Activated B cell treated with CpG ODN at 0.5 μM for 24 hours (primary cell): Measurements from ENCODE around the gene TMA7B. TPM values are rescaled to one million over a fixed set of nuclear protein-coding genes. Genes with fewer than 3 reads are reported as not detected.

Source experiments
- ATAC-seq: fragments of 200-7000 bp; cut with Tn5 transposase; one replicate; pipeline ENCODE4 v1.10.0; 2021; ENCODE audit warnings: low read depth, mild to moderate bottlenecking, moderate library complexity
- CTCF ChIA-PET: fragments of 350-600 bp; sonication (Branson Sonifier 250); formaldehyde crosslinking; loops from one replicate; lab custom pipeline; 2021; ENCODE audit warnings: antibody characterized with exemption; lab: Charles Lee
- POLR2A ChIA-PET: fragments of 350-600 bp; sonication (Branson Sonifier 250); formaldehyde crosslinking; loops from one replicate; lab custom pipeline; 2021; ENCODE audit warnings: antibody characterized with exemption; lab: Charles Lee
- DNase-seq: peaks from one replicate; pipeline ENCODE4 v3.0.0; 2022
- H3K27ac Mint-ChIP-seq: one replicate; pipeline ENCODE4 v1.8.0; 2020; ENCODE audit warnings: mixed read lengths
- H3K27me3 Mint-ChIP-seq: one replicate; pipeline ENCODE4 v1.8.0; 2021; ENCODE audit warnings: mixed read lengths
- H3K36me3 Mint-ChIP-seq: one replicate; pipeline ENCODE4 v1.8.0; 2021; ENCODE audit warnings: low read depth, mixed read lengths
- H3K4me1 Mint-ChIP-seq: one replicate; pipeline ENCODE4 v1.8.0; 2021; ENCODE audit warnings: mixed read lengths
- H3K4me3 Mint-ChIP-seq: one replicate; pipeline ENCODE4 v1.8.0; 2020; ENCODE audit warnings: mild to moderate bottlenecking, mixed read lengths
- H3K9me3 Mint-ChIP-seq: one replicate; pipeline ENCODE4 v1.8.0; 2020; ENCODE audit warnings: mixed read lengths
- CTCF ChIP-seq: fragments of 200-600 bp; IDR thresholded peaks from one replicate; pipeline ENCODE4 v1.8.0; 2022; ENCODE audit warnings: antibody characterized with exemption, mild to moderate bottlenecking
- intact Hi-C: fragments of 100-400 bp; cut with micrococcal nuclease; formaldehyde crosslinking; loops from one replicate; pipeline ENCODE4 v1.15.1; 2024
- total RNA-seq: library from RNA; stranded (reverse); gene quantifications from 2 replicates; pipeline ENCODE4 v1.2.3, GENCODE V29; 2022

TMA7B gene
- total RNA-seq, 1 donor from 2014 or later, result 0.58 TPM

- no peaks in the 10 kb centered on the region for H3K9me3 Mint-ChIP-seq
- H3K36me3 Mint-ChIP-seq, result peaks cover 9% of the 10 kb centered on the region
- intact Hi-C loops, result no loop called here
- ATAC-seq (no peak), DNase-seq (no peak)
- peaks cover 27% of the 10 kb centered on the region for H3K4me1 Mint-ChIP-seq
- no peak for TF ChIP-seq CTCF
- no peak overlapping the region for H3K4me3 Mint-ChIP-seq
- no peak overlapping the region for H3K27ac Mint-ChIP-seq
- CTCF ChIA-PET, result no interaction called here
- H3K27me3 Mint-ChIP-seq, result no peaks in the 10 kb centered on the region
- POLR2A ChIA-PET, result no interaction called here
Observed at GRCh38 chr22:39923696-39924095, 36.5 kb upstream of the TMA7B start.

DNA sequence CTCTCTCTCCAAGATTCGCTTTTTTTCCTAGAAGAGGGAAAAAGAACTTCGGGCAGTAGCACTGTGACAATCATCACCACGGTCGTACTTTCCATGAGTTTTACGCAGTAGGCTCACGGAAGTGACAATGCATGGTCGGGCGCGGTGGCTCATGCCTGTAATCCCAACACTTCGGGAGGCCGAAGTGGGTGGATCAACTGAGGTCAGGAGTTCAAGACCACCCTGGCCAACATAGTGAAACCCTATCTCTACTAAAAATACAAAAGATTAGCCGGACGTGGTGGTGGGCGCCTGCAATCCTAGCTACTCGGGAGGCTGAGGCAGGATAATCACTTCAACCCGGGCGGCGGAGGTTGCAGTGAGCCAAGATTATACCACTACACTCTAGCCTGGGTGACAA is 35.9 kb upstream of the TMA7B start:
- peaks cover 27% of the 10 kb centered on the region for H3K4me1 Mint-ChIP-seq
- no peak for ATAC-seq
- no peaks in the 10 kb centered on the region for H3K9me3 Mint-ChIP-seq
- POLR2A ChIA-PET, result no interaction called here
- DNase-seq, result no peak
- H3K27ac Mint-ChIP-seq, result no peak overlapping the region
- peaks cover 9% of the 10 kb centered on the region for H3K36me3 Mint-ChIP-seq
- H3K4me3 Mint-ChIP-seq, result no peak overlapping the region
- no peak for TF ChIP-seq CTCF
- CTCF ChIA-PET, result no interaction called here
- intact Hi-C loops, result no loop called here
- no peaks in the 10 kb centered on the region for H3K27me3 Mint-ChIP-seq

- CTCF ChIA-PET, result no interaction called here
- Mint-ChIP-seq H3K27ac (no peak overlapping the region), H3K27me3 (no peaks in the 10 kb centered on the region), H3K4me1 (peaks cover 27% of the 10 kb centered on the region), H3K9me3 (no peaks in the 10 kb centered on the region), H3K36me3 (peaks cover 4% of the 10 kb centered on the region), H3K4me3 (no peak overlapping the region)
- TF ChIP-seq CTCF, result no peak
- DNase-seq (no peak), ATAC-seq (no peak)
- intact Hi-C loops, result no loop called here
- POLR2A ChIA-PET, result no interaction called here
Observed at GRCh38 chr22:39925273-39925672, 34.9 kb upstream of the TMA7B start.

GRCh38 chr22:39925909-39926679 is 34.1 kb upstream of the TMA7B start:
- Mint-ChIP-seq H3K9me3 (no peaks in the 10 kb centered on the region), H3K4me3 (no peak overlapping the region)

More at GRCh38 chr22:39925909-39926679, 34.1 kb upstream of the TMA7B start:
- Mint-ChIP-seq H3K36me3 (peaks cover 2% of the 10 kb centered on the region), H3K4me1 (peaks cover 27% of the 10 kb centered on the region), H3K27me3 (no peaks in the 10 kb centered on the region), H3K27ac (no peak overlapping the region)
- DNase-seq (no peak), ATAC-seq (no peak)
- intact Hi-C loops, result no loop called here
- CTCF ChIA-PET, result no interaction called here
- POLR2A ChIA-PET, result interaction anchor here (0.7 to 0.9 kb wide), 2 partner anchors 9 to 424 kb away, joined by 3 to 4 read pairs; partner anchors contain the start of gene MIEF1
- no peak for TF ChIP-seq CTCF
